Osteocyte (in vitro differentiated cells): ENCODE results near the gene GPR4. TPM values are rescaled to one million over a fixed set of nuclear protein-coding genes. Genes with fewer than 3 reads are reported as not detected.

Source experiments
- DNase-seq: peaks from one replicate; pipeline ENCODE4 v3.0.0; 2021; ENCODE audit warnings: mixed read lengths; ENCODE audit not compliant: unreplicated experiment; ENCODE audit errors: extremely low spot score
- H3K27ac Mint-ChIP-seq: one replicate; pipeline ENCODE4 v1.8.0; 2021; ENCODE audit warnings: mild to moderate bottlenecking, mixed read lengths; ENCODE audit not compliant: unreplicated experiment
- H3K27me3 Mint-ChIP-seq: one replicate; pipeline ENCODE4 v1.8.0; 2021; ENCODE audit warnings: mixed read lengths; ENCODE audit not compliant: unreplicated experiment
- H3K36me3 Mint-ChIP-seq: one replicate; pipeline ENCODE4 v1.8.0; 2021; ENCODE audit warnings: mixed read lengths; ENCODE audit not compliant: unreplicated experiment
- H3K4me1 Mint-ChIP-seq: one replicate; pipeline ENCODE4 v1.8.0; 2021; ENCODE audit warnings: mixed read lengths; ENCODE audit not compliant: unreplicated experiment
- H3K4me3 Mint-ChIP-seq: one replicate; pipeline ENCODE4 v1.8.0; 2021; ENCODE audit warnings: mild to moderate bottlenecking, moderate library complexity, mixed read lengths; ENCODE audit not compliant: unreplicated experiment
- H3K9me3 Mint-ChIP-seq: one replicate; pipeline ENCODE4 v1.8.0; 2021; ENCODE audit warnings: mixed read lengths; ENCODE audit not compliant: unreplicated experiment
- total RNA-seq: library from RNA; stranded (reverse); gene quantifications from 2 replicates; pipeline ENCODE4 v1.2.1, GENCODE V29; 2021
- TF ChIP-seq, protein P1 (sequence below): fragments of 200-600 bp; sonication (generic); IDR thresholded peaks from 2 replicates; pipeline ENCODE4 v1.5.0; 2021; ENCODE audit warnings: antibody characterized with exemption, mild to moderate bottlenecking, moderate library complexity

Gene GPR4
- total RNA-seq, 1 donor from 2014 or later, result not detected

DNA sequence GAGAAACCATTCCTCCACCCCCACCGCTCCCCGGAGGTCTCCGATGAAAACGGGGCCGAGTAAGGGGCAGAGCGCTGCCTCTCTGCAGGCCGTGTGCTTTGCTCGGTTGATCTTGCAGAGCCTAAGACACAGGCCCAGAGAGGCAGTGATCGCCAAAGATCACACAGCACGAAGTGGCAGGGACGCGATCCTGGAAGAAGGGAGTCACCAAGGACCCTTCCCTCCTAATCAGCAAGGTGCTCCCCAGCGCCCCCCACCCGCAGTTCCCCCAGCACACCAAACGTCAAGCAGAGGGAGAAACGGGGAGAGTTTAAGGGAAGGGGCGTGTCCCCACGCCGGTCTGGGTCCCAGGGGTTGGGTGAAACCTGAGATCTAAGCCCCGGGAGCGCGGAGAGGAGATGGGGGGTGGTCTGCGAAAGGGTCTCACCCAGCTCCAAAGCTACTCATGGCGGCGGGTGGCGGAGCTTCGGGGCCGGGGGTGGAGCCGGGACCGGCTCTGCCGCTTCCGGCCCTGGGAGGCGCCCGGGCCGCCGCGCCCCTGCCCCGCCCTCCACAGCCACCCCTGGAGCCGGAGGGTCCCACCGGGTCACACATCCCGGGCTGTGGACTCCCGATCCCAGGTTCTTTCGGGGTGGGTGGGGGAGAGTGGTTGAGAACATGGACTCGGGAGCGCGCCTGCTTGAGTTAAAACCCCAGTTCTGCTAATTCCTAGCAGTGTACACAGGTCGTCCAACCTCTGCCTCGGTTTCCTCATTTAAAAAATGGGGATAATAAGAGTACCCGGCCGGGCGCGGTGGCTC, 37.1 kb upstream of the GPR4 start, which contains the start of gene EML2:
Gene EML2, minus strand, starts transcription at position 468 of the 800 bp plus-strand sequence. Its CDS starts 21 bp downstream, at position 447.
- no peaks in the 10 kb centered on the region for H3K9me3 Mint-ChIP-seq
- H3K4me1 Mint-ChIP-seq, result peaks cover 35% of the 10 kb centered on the region
- DNase-seq, result no peak
- TF ChIP-seq, protein P1, sequence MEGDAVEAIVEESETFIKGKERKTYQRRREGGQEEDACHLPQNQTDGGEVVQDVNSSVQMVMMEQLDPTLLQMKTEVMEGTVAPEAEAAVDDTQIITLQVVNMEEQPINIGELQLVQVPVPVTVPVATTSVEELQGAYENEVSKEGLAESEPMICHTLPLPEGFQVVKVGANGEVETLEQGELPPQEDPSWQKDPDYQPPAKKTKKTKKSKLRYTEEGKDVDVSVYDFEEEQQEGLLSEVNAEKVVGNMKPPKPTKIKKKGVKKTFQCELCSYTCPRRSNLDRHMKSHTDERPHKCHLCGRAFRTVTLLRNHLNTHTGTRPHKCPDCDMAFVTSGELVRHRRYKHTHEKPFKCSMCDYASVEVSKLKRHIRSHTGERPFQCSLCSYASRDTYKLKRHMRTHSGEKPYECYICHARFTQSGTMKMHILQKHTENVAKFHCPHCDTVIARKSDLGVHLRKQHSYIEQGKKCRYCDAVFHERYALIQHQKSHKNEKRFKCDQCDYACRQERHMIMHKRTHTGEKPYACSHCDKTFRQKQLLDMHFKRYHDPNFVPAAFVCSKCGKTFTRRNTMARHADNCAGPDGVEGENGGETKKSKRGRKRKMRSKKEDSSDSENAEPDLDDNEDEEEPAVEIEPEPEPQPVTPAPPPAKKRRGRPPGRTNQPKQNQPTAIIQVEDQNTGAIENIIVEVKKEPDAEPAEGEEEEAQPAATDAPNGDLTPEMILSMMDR, result peak; percentile 33
- H3K4me3 Mint-ChIP-seq, result peak within 1 kb of the TSS; percentile 91
- H3K27me3 Mint-ChIP-seq, result no peaks in the 10 kb centered on the region
- H3K36me3 Mint-ChIP-seq, result no peaks in the 10 kb centered on the region
- H3K27ac Mint-ChIP-seq, result peak within 1 kb of the TSS; percentile 86

DNA sequence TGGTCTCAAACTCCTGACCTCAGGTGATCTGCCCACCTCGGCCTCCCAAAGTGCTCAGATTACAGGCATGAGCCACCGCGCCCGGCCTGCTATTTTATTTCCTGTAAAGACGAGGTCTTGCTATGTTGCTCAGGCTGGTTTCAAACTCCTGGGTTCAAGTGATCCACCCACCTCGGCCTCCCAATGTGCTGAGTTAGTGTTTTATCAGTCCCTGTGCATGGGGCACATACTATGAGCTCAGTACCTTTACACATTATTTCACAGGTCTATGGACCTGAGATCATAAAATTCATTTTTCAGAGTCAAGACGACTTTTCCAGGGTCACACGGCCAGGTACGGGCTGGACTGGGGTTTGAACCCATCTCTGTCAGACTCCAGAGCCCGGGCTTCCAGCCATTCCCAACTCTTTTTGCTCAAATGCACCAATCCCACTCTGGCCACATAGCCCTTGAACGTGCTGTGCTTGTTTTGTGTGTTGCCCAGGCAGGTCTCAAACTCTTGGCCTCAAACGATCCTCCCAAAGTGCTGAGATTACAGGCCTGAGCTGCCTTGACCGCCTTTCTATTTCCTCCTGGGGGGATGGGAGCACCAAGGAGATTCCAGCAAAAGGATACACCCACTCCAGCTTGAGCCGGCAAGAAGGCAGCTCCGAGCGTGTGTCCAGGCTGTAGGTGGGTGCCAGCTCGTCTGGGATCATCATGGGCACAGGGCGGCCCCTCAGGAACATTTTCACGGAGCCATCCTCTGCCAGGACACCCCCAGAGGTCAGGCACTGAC, 36.1 kb upstream of the GPR4 start:
- Mint-ChIP-seq H3K9me3 (no peaks in the 10 kb centered on the region), H3K27ac (peak overlapping the region; percentile 86), H3K27me3 (no peaks in the 10 kb centered on the region), H3K4me1 (peaks cover 30% of the 10 kb centered on the region), H3K4me3 (peak overlapping the region; percentile 91), H3K36me3 (no peaks in the 10 kb centered on the region)
- no peak for DNase-seq
- TF ChIP-seq, protein P1, result no peak

- no peaks in the 10 kb centered on the region for H3K9me3 Mint-ChIP-seq
- DNase-seq, result no peak
- peaks cover 3% of the 10 kb centered on the region for H3K36me3 Mint-ChIP-seq
- peaks cover 32% of the 10 kb centered on the region for H3K4me1 Mint-ChIP-seq
- TF ChIP-seq, protein P1, result no peak
- H3K27ac Mint-ChIP-seq, result no peak overlapping the region
- H3K4me3 Mint-ChIP-seq, result no peak overlapping the region
- H3K27me3 Mint-ChIP-seq, result no peaks in the 10 kb centered on the region
Measured at GRCh38 chr19:45636902-45637301, 34.9 kb upstream of the GPR4 start.

GRCh38 chr19:45636275-45636674, 34.3 kb upstream of the GPR4 start:
- no peaks in the 10 kb centered on the region for H3K27me3 Mint-ChIP-seq
- H3K9me3 Mint-ChIP-seq, result no peaks in the 10 kb centered on the region
- H3K4me1 Mint-ChIP-seq, result peaks cover 26% of the 10 kb centered on the region
- DNase-seq, result no peak
- H3K4me3 Mint-ChIP-seq, result no peak overlapping the region
- TF ChIP-seq, protein P1, result no peak
- H3K27ac Mint-ChIP-seq, result no peak overlapping the region
- peaks cover 3% of the 10 kb centered on the region for H3K36me3 Mint-ChIP-seq
